Hepatocyte (in vitro differentiated cells): ENCODE data around the gene ABCC12. TPM values are rescaled to one million over a fixed set of nuclear protein-coding genes. Genes with fewer than 3 reads are reported as not detected.

Experiments used
- DNase-seq: peaks from one replicate; pipeline ENCODE4 v3.0.0-alpha.2; 2016; ENCODE audit warnings: low spot score
- H2AFZ ChIP-seq: fragments of 200-600 bp; sonication (generic); 2 replicates; pipeline ENCODE4 v1.6.0; 2016; ENCODE audit warnings: antibody characterized with exemption, mild to moderate bottlenecking
- H3K27ac ChIP-seq: fragments of 200-600 bp; sonication (generic); 2 replicates; pipeline ENCODE4 v1.5.1; 2016; ENCODE audit warnings: mild to moderate bottlenecking
- H3K27me3 ChIP-seq: fragments of 200-600 bp; sonication (generic); 2 replicates; pipeline ENCODE4 v1.6.1; 2016
- H3K36me3 ChIP-seq: fragments of 200-600 bp; sonication (generic); replicated peaks from 2 replicates; pipeline ENCODE4 v1.5.1; 2016; ENCODE audit warnings: low read depth; ENCODE audit not compliant: insufficient read depth
- H3K4me1 ChIP-seq: fragments of 200-600 bp; sonication (generic); 2 replicates; pipeline ENCODE4 v1.5.1; 2016; ENCODE audit warnings: mild to moderate bottlenecking, moderate library complexity; ENCODE audit not compliant: insufficient read depth
- H3K4me2 ChIP-seq: fragments of 200-600 bp; sonication (generic); 2 replicates; pipeline ENCODE4 v1.6.0; 2016
- H3K4me3 ChIP-seq: fragments of 200-600 bp; sonication (generic); 2 replicates; pipeline ENCODE4 v1.5.1; 2016; ENCODE audit warnings: mild to moderate bottlenecking
- H3K79me2 ChIP-seq: fragments of 200-600 bp; sonication (generic); 2 replicates; pipeline ENCODE4 v1.6.0; 2017; ENCODE audit warnings: mild to moderate bottlenecking
- H3K9me2 ChIP-seq: fragments of 200-600 bp; sonication (generic); replicated peaks from 2 replicates; pipeline ENCODE4 v1.6.0; 2017; ENCODE audit warnings: mild to moderate bottlenecking; ENCODE audit not compliant: insufficient read depth
- H3K9me3 ChIP-seq: fragments of 200-600 bp; sonication (generic); 2 replicates; pipeline ENCODE4 v1.5.1; 2016; ENCODE audit warnings: low read depth, mild to moderate bottlenecking
- H4K20me1 ChIP-seq: fragments of 200-600 bp; sonication (generic); 2 replicates; pipeline ENCODE4 v1.6.0; 2016; ENCODE audit warnings: mild to moderate bottlenecking; ENCODE audit not compliant: insufficient read depth, poor library complexity, severe bottlenecking
- CTCF ChIP-seq: fragments of 200-600 bp; sonication (generic); IDR thresholded peaks from 2 replicates; pipeline ENCODE4 v1.5.1; 2016; ENCODE audit warnings: antibody characterized with exemption, mild to moderate bottlenecking; ENCODE audit not compliant: poor library complexity
- EZH2 ChIP-seq: fragments of 200-600 bp; sonication (generic); IDR thresholded peaks from 2 replicates; pipeline ENCODE4 v1.6.1; 2016; ENCODE audit warnings: antibody characterized with exemption, mild to moderate bottlenecking, borderline replicate concordance
- EZH2phosphoT487 ChIP-seq: fragments of 200-600 bp; sonication (generic); IDR thresholded peaks from one replicate; pipeline ENCODE4 v1.6.1; 2018; ENCODE audit warnings: antibody characterized with exemption, mild to moderate bottlenecking, low read depth, moderate library complexity; ENCODE audit not compliant: unreplicated experiment, severe bottlenecking
- WGBS: methylation state at CpG from one replicate; pipeline ENCODE4 v1.1.6; 2016; ENCODE audit warnings: low lambda C conversion rate; ENCODE audit errors: missing lambda C conversion rate; 5-methylcytosine and 5-hydroxymethylcytosine counted together
- polyA plus RNA-seq: library from polyadenylated mRNA; unstranded; fragments of >200 nt; fragmentation: Nextera tagmentation; extraction: Ambion mirVana; gene quantifications from 2 replicates; pipeline ENCODE4 v1.2.1, GENCODE V29; 2016
- total RNA-seq: library from RNA; depleted of rRNA; stranded (reverse); fragments of >200 nt; gene quantifications from 2 replicates; pipeline ENCODE4 v1.2.3, GENCODE V29; 2014

Gene ABCC12
- total and polyA plus RNA-seq, 2 experiments from 2014 or later = not detected

- Histone ChIP-seq H3K4me1 (peaks cover 1% of the 10 kb centered on the region), H3K27ac (no peak overlapping the region), H3K79me2 (no peaks in the 10 kb centered on the region), H2AFZ (no peak overlapping the region), H3K4me2 (no peak overlapping the region), H3K27me3 (no peaks in the 10 kb centered on the region), H3K4me3 (no peak overlapping the region), H3K9me2 (no peaks in the 10 kb centered on the region), H3K36me3 (no peaks in the 10 kb centered on the region), H4K20me1 (no peaks in the 10 kb centered on the region), H3K9me3 (no peaks in the 10 kb centered on the region)
- WGBS = 80% methylated on average over 6 of the region's 6 CpGs
- TF ChIP-seq CTCF (no peak), EZH2phosphoT487 (no peak), EZH2 (no peak)
- DNase-seq = no peak
These were observed 4.8 kb upstream of the ABCC12 start for GRCh38 chr16:48160575-48160974.

- H3K27me3 ChIP-seq = no peaks in the 10 kb centered on the region
- H3K79me2 ChIP-seq = no peaks in the 10 kb centered on the region
- 58% methylated on average over 4 of the region's 4 CpGs for WGBS
- no peak overlapping the region for H3K27ac ChIP-seq
- peak; percentile 36 for DNase-seq
- TF ChIP-seq CTCF (no peak), EZH2phosphoT487 (no peak), EZH2 (no peak)
- H3K4me3 ChIP-seq = no peak overlapping the region
- H3K4me2 ChIP-seq = no peak overlapping the region
- no peaks in the 10 kb centered on the region for H3K9me2 ChIP-seq
- no peaks in the 10 kb centered on the region for H4K20me1 ChIP-seq
- no peak overlapping the region for H2AFZ ChIP-seq
- H3K9me3 ChIP-seq = no peaks in the 10 kb centered on the region
- H3K4me1 ChIP-seq = no peaks in the 10 kb centered on the region
- H3K36me3 ChIP-seq = no peaks in the 10 kb centered on the region
These were observed 2.5 kb upstream of the ABCC12 start for GRCh38 chr16:48158296-48158695.

GRCh38 chr16:48157794-48158193, 2.0 kb upstream of the ABCC12 start:
- Histone ChIP-seq H3K4me3 (no peak overlapping the region), H3K79me2 (no peaks in the 10 kb centered on the region), H3K4me1 (no peaks in the 10 kb centered on the region), H3K9me3 (no peaks in the 10 kb centered on the region), H3K36me3 (no peaks in the 10 kb centered on the region), H4K20me1 (no peaks in the 10 kb centered on the region), H3K27ac (no peak overlapping the region), H3K27me3 (no peaks in the 10 kb centered on the region), H3K9me2 (no peaks in the 10 kb centered on the region), H2AFZ (no peak overlapping the region), H3K4me2 (no peak overlapping the region)
- DNase-seq = no peak
- 95% methylated on average over 4 of the region's 4 CpGs for WGBS
- TF ChIP-seq CTCF (no peak), EZH2phosphoT487 (no peak), EZH2 (no peak)

- H3K79me2 ChIP-seq = no peaks in the 10 kb centered on the region
- H3K36me3 ChIP-seq = no peaks in the 10 kb centered on the region
- no peak overlapping the region for H3K4me3 ChIP-seq
- H3K27ac ChIP-seq = no peak overlapping the region
- no peaks in the 10 kb centered on the region for H3K9me2 ChIP-seq
- WGBS = 92% methylated on average over 11 of the region's 11 CpGs
- no peak for DNase-seq
- H2AFZ ChIP-seq = no peak overlapping the region
- no peaks in the 10 kb centered on the region for H3K4me1 ChIP-seq
- TF ChIP-seq EZH2 = no peak
- no peak for TF ChIP-seq CTCF
- TF ChIP-seq EZH2phosphoT487 = no peak
- H4K20me1 ChIP-seq = no peaks in the 10 kb centered on the region
- no peak overlapping the region for H3K4me2 ChIP-seq
- H3K9me3 ChIP-seq = no peaks in the 10 kb centered on the region
- no peaks in the 10 kb centered on the region for H3K27me3 ChIP-seq
These were observed 1.5 kb upstream of the ABCC12 start for GRCh38 chr16:48157302-48157701.
